Stimulated activated CD8-positive, alpha-beta memory T cell treated with anti-CD3 and anti-CD28 coated beads, Interleukin-15, amount 100 ng/mL, for 1 hour (primary cell): ENCODE data around the gene DLGAP4.
"Not testable (repeated sequence)": the region's sequence is repeated elsewhere in the genome, so short reads cannot be mapped to it uniquely, and the experiment has no call there.

Experiments
- DNase-seq: peaks from one replicate; pipeline ENCODE4 v3.0.0-alpha.2; 2020; ENCODE audit warnings: low read depth

The DLGAP4 gene

DNA sequence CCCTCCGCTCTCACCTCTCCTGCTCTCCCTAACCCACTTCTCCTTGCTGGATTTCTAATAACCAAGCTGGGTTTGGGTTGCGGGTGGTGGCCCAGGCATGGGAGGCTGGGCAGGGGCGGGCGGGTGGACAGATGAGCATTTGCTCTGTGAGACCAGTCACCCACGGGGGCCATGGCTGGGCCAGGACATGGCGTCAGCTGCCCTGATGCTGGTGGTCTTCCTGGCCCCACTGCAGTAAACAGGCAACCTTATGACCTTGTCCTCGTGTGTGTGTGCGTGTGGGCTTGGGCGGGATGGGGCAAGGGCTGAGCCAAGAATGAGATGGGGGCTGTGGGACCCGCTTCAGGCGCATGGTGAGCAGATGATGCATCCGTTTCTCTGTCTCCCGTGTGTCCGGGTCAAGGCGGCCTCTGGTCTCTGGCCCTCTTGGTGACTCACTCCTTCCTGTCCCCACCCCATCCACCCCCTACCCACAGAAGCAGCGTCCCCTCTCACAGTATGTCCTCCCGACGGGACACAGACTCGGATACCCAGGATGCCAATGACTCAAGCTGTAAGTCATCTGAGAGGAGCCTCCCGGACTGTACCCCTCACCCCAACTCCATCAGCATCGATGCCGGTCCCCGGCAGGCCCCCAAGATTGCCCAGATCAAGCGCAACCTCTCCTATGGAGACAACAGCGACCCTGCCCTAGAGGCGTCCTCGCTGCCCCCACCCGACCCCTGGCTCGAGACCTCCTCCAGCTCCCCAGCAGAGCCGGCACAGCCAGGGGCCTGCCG lies 193.8 kb downstream of the DLGAP4 start:
- DNase-seq: no peak

GRCh38 chr20:36501367-36502006 lies 195.3 kb downstream of the DLGAP4 start:
- DNase-seq: no peak

GRCh38 chr20:36504295-36504694 lies 198.2 kb downstream of the DLGAP4 start:
- DNase-seq: no peak

DNA sequence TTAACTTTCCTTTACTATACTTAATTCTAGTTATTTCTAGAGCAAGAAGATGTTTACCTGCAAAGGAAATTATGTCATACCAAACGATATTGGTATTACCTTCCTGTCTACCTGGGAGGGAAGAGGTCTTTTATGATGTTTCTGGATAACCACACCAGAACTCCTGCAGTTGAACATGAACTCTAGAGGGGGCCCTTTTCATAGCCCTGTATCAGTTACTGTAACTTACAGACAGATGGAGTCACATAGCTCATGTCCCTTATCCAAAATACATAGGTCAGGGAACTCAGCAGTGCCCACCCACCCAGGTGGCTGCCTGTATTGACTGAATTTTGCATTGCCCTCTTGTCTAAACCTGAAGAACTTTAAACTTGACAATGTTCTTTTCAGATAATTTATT lies 200.1 kb downstream of the DLGAP4 start:
- no peak for DNase-seq

GRCh38 chr20:36507746-36508145 lies 201.6 kb downstream of the DLGAP4 start:
- DNase-seq: no peak

DNA sequence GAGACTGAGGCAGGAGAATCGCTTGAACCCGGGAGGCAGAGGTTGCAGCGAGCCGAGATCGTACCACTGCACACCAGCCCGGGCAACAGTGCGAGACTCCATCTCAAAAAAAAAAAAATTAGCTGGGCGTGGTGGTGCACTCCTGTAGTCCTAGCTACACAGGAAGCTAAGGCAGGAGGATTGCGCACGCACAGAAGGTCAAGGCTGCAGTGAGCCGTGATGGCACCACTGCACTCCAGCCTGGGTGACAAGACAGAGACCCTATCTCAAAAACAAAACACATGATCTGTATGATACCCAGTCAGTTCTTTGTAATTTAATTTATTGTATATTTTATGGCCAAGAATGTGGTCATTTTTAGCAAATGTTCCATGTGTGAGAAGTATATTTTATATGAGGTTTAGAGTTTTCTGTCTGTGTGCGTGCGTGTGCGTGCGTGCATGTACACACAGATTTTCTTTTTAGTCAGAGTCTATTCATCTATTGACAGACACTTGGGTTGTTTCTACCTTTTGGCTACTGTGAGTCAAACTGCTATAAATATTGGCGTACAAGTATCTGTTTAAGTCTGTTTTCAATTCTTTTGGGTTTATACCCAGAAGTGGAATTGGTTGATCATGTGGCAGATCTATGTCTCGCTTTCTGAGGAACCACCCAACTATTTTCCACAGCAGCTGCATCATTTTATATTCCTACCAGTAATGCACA lies 213.0 kb downstream of the DLGAP4 start:
- DNase-seq: no peak

DNA sequence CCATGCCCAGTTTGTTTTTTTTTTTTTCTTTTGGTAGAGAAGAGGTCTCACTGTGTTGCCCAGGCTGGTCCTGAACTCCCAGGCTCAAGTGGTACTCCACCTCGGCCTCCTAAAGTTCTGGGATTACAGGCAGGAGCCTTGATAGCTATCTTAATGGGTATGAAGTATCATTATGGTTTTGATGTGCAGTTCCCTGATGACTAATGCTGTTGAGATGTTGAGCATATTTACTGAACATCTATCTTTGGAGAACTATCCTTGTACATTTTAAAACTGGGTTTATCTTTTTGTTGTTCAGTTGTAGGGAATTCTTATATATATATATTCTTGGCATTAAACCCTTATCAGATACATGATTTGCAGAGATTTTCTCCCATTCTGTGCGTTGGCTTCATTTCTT lies 213.8 kb downstream of the DLGAP4 start:
- DNase-seq: no peak

- no peak for DNase-seq
Measured at GRCh38 chr20:36521526-36521925, 215.4 kb downstream of the DLGAP4 start.

DNA sequence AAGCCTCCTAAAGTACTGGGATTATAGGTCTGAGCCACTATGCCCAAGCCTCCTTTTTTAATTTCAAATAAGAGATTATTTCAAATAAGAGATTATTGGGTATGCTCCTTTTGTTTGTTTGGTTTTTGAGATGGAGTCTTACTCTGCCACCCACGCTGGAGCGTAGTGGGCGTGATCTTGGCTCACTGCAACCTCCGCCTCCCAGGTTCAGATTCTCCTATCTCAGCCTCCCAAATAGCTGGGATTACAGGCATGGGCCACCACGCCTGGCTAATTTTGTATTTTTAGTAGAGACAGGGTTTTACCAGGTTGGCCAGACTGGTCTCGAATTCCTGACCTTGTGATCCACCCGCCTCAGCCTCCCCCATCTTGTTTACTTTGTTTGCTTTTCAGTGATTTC lies 216.3 kb downstream of the DLGAP4 start:
- DNase-seq: not testable (repeated sequence)

GRCh38 chr20:36523341-36523740 lies 217.2 kb downstream of the DLGAP4 start:
- no peak for DNase-seq

DNA sequence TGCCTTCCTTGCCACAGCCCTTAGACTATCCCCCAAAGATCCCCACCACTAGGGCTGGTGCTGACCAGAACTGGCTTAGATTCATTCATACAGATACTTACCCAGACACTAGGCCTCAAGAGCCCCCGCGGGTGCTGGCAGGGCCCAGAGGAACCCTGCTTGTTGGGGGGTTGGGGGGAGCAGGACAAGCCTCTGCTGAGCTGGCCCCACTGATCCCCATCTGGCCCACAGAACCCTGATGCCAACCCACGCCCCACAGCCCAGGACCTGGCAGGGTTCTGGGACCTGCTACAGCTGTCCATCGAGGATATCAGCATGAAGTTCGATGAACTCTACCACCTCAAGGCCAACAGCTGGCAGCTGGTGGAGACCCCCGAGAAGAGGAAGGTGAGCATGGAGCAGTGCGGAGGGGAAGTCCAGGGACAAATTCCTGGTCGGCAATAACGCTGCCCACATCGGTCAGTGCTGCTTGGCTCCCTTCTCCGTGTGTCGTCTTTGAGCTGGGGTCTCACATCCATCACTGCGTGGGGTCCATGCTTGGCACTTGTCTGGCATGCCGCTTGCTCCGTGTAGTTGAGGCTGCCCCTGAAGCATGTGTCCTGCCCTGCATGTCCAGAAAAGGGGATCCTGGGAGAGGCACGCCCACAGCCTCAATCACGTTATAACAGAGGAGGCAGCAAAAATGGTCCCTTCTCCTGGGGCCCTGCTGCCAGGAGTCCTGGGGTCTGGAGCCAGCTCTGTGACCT lies 219.7 kb downstream of the DLGAP4 start:
- DNase-seq: no peak

DNA sequence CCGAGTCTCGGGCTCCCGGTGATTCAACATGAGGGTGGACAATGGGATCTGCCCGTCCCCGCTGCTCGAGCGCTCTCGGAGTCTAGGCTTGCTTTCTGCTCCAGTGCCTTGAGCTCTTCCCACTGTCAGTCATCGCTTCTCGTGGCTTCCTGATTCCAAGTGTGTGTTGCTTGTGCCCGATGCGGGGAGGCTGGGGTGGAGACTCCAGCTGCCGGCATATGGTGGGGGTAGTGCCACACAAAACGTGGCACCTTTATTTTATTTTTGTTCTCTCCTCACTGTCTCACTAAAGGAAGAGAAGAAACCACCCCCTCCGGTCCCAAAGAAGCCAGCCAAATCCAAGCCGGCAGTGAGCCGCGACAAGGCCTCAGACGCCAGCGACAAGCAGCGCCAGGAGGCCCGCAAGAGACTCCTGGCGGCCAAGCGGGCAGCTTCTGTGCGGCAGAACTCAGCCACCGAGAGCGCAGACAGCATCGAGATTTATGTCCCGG lies 220.4 kb downstream of the DLGAP4 start:
- DNase-seq: no peak

- DNase-seq: no peak
Measured at GRCh38 chr20:36527331-36528125, 221.4 kb downstream of the DLGAP4 start.

DNA sequence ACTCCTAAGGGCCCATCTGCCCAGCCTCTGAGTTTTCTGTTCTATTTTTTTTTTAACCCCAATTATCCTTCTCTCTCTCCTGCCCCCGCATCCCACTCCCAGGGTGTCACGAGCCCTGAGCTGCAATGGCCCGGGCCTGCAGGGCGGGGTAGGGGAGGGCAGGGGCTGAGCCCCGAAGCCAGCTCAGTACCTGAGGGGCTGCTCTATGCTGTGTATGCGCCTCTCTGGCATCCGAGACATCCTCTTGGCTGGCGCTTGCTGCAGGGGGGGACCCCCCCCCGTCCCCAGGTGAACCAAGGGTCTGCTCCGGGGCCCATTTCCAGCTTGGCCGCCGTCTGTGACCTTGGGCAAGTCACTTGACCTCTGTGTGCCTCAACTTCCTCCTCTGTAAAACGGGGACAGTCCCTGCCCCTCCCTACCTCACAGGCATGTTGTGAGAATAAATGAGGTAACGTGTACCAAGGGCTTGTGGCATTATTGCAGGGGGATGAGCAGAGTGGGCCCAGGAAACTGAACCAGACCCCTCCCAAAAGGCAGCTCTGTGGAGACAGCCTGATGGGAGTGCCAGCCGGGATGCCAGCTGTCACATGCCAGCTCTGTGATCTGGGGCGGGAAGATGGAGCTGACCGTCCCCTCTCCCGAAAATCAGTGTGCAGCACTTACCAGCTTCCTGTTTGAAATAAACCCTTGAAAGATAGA lies 222.2 kb downstream of the DLGAP4 start:
- DNase-seq: no peak

GRCh38 chr20:36528875-36529417 lies 222.8 kb downstream of the DLGAP4 start:
- no peak for DNase-seq

GRCh38 chr20:36532388-36532787 lies 226.2 kb downstream of the DLGAP4 start:
- no peak for DNase-seq

DNA sequence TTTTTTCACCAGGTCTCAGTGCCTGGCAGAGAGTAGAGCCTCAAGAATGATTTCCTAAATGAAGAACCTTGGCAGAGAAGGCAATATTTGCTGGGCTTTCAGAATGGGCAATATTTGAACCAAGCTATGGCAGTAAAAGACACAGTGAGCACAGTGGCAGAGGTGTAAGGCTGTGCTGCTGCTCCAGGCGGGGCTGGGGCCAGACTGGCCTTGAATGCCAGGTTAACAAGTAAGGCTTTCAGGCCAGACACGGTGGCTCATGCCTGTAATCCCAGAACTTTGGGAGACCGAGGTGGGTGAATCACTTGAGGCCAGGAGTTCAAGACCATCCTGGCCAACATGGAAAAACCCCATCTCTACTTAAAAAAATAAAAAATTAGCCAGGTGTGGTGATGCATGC lies 226.7 kb downstream of the DLGAP4 start:
- DNase-seq: no peak

DNA sequence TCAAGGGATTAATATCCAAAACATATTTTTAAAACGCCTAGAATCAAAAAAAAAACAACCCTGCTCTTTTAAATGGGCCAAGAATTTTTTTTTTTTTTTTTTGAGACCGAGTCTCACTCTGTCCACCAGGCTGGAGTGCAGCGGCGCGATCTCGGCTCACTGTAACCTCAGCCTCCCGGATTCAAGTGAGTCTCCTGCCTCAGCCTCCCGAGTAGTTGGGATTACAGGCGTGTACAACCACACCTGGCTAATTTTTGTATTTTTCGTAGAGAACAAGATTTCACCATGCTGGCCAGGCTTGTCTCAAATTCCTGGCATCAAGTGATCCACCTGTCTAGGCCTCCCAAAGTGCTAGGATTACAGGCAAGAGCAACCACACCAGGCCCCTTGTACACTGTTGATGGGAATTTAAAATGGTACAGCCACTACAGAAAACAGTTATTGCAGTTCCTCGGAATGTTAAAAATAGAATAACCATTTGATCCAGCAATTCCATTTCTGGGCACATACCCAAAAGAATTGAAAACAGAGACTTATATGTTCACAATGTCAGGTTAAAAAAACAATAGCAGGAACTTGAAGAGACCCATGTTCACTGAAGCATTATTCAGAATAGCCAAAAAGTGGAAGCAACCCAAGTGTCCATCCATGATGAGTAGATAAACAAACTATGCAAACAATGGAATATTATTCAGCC lies 232.0 kb downstream of the DLGAP4 start:
- DNase-seq: no peak

DNA sequence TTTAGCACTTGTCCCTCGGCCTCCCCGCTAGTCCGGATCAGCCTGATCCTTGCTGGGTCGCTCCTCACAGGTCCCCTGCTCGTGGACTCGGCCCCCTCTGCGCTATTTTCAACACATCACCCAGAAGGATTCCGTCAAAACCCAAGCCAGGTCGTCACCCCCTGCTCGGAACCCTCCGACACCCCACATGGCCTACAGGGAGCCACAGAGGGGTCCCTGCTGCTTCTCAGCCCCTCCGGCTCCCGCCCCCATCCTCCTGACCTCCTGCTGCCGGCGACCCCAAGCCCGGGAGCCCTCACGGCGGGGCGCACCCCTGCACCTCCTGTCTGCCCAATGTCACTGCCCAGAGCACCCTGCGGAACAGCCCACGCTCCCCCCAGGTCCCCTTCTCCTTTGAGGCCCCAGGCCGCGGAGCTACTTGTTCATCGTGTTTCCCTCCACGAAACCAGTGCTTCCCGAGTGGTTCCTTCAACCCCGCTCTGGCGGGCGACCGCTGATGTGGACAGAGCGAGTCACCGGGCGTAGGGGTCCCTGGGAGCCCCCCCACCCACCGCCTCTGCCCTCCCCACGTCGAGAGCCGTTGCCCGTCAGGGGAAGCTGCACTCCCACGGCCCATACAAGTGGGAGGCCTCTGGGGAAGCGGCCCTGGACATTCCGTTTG lies 234.5 kb downstream of the DLGAP4 start:
- DNase-seq: no peak
